Gastroesophageal sphincter (tissue), 4 donors: ENCODE results near the gene KCNIP4. TPM values are rescaled to one million over a fixed set of nuclear protein-coding genes. Genes with fewer than 3 reads are reported as not detected.

ENCODE experiments used
- ATAC-seq: fragments of 150-250 bp; one replicate; pipeline ENCODE4 v1.9.1; 2016; ENCODE audit warnings: mild to moderate bottlenecking, moderate library complexity
- H3K27ac ChIP-seq, 4 donors: fragments of 200-600 bp; sonication (generic) in 3 of 4; 1 replicate in 3 of 4; 2 replicates in 1 of 4; pipeline ENCODE4 v1.5.1; 2016 to 2019
- H3K27me3 ChIP-seq: fragments of 200-600 bp; sonication (generic); one replicate; pipeline ENCODE4 v1.5.1; 2019
- H3K36me3 ChIP-seq, 2 donors: fragments of 200-600 bp; sonication (generic); one replicate each; pipeline ENCODE4 v1.5.1; 2019; ENCODE audit warnings: control low read depth in 1 of 2
- H3K4me1 ChIP-seq, 3 donors: fragments of 200-600 bp; sonication (generic); 1 replicate in 2 of 3; 2 replicates in 1 of 3; pipeline ENCODE4 v1.5.1; 2016 to 2019; ENCODE audit warnings: control low read depth in 2 of 3
- H3K4me3 ChIP-seq, 2 donors: fragments of 200-600 bp; sonication (generic); one replicate each; pipeline ENCODE4 v1.5.1; 2019; ENCODE audit warnings: mild to moderate bottlenecking in 1 of 2, moderate library complexity in 1 of 2
- H3K9me3 ChIP-seq, 3 donors: fragments of 200-600 bp; sonication (generic); one replicate each; pipeline ENCODE4 v1.5.1; 2017 to 2019; ENCODE audit warnings: control low read depth in 2 of 3
- EP300 ChIP-seq: sonication (generic); formaldehyde crosslinking; IDR thresholded peaks from one replicate; pipeline ENCODE4 v1.6.1; 2017; ENCODE audit warnings: antibody characterized with exemption, mild to moderate bottlenecking
- POLR2A ChIP-seq, 2 donors: fragments of 450-650 bp; IDR thresholded peaks; one replicate each; pipeline ENCODE4 v1.6.1; 2017; ENCODE audit warnings: antibody characterized with exemption in 2 of 2, mild to moderate bottlenecking in 2 of 2, moderate library complexity in 1 of 2
- POLR2AphosphoS5 ChIP-seq: sonication (generic); formaldehyde crosslinking; IDR thresholded peaks from one replicate; pipeline ENCODE4 v1.6.1; 2017; ENCODE audit warnings: antibody characterized with exemption
- WGBS, 2 donors: methylation state at CpG; one replicate each; pipeline ENCODE4 v1.1.5; 2018; ENCODE audit warnings: low coverage in 1 of 2; 5-methylcytosine and 5-hydroxymethylcytosine counted together
- total RNA-seq, 4 donors: library from RNA; depleted of rRNA; stranded (reverse); fragments of >200 nt; gene quantifications; one replicate each; pipeline ENCODE4 v1.1.0, GENCODE V29; 2016
- TF ChIP-seq, protein P1 (sequence below), 4 experiments: fragments of 200-600 bp in 2 of 4; fragments of 450-650 bp in 2 of 4; sonication (generic) in 1 of 4; IDR thresholded peaks; one replicate each; pipeline ENCODE4 v1.5.1; 2017 to 2019; ENCODE audit warnings: antibody characterized with exemption in 4 of 4, mild to moderate bottlenecking in 2 of 4, moderate library complexity in 2 of 4

KCNIP4 gene
- total RNA-seq, 4 donors from 2014 or later: 0.23 to 0.59 (median 0.54) TPM; not detected in 1

DNA sequence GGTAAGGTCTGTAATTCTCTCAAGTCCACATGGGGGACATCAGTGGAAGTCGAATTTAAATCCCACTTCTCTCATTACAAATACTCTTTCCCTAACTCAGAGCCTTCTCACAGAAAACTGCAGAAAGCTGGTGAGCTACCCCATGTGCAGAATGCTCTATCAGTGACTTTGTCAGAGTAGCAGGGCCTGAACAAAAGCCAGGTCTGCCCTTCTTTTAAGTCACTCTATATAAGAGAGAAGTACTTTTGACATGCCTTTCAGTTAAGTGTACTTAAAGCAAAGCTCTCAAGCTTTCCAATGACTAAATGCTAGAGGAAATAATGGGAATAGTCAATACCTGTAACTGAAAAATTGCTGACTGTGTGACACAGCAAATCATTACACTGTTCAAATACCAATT is 323.1 kb downstream of the KCNIP4 start:
- no peak for ATAC-seq
- Histone ChIP-seq H3K9me3 (no peaks in the 10 kb centered on the region), H3K27me3 (no peaks in the 10 kb centered on the region), H3K4me1 (no peaks in the 10 kb centered on the region), H3K4me3 (no peak overlapping the region), H3K27ac (no peak overlapping the region), H3K36me3 (no peaks in the 10 kb centered on the region)
- 44 to 78% methylated on average over 1 of the region's 1 CpG for WGBS, 2 donors
- TF ChIP-seq POLR2A (IDR thresholded peaks at IDR 0.05) (no peak), EP300 (no peak), POLR2AphosphoS5 (no peak)
- TF ChIP-seq, protein P1, sequence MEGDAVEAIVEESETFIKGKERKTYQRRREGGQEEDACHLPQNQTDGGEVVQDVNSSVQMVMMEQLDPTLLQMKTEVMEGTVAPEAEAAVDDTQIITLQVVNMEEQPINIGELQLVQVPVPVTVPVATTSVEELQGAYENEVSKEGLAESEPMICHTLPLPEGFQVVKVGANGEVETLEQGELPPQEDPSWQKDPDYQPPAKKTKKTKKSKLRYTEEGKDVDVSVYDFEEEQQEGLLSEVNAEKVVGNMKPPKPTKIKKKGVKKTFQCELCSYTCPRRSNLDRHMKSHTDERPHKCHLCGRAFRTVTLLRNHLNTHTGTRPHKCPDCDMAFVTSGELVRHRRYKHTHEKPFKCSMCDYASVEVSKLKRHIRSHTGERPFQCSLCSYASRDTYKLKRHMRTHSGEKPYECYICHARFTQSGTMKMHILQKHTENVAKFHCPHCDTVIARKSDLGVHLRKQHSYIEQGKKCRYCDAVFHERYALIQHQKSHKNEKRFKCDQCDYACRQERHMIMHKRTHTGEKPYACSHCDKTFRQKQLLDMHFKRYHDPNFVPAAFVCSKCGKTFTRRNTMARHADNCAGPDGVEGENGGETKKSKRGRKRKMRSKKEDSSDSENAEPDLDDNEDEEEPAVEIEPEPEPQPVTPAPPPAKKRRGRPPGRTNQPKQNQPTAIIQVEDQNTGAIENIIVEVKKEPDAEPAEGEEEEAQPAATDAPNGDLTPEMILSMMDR (IDR thresholded peaks at IDR 0.05): no peak

DNA sequence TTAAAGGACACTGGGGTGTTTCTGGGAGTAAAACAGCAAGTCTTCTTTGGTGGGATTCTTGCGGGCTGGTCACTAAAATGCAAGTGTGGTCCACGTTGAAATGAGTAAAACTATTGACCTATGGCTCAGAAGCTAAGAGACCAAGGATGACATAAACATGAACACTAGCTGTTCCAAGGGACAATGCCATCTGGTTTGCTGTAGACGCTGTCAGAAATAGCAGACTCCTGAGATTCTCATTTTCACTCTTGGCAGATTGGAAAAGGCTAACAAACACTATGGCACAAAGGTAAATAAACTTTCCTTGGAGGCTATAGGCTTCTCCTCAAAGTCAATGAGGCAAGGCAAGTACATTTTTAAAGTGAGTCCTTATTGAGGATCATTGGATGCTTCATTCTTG is 343.6 kb downstream of the KCNIP4 start:
- H3K4me1 ChIP-seq: no peaks in the 10 kb centered on the region
- H3K4me3 ChIP-seq: no peak overlapping the region
- ATAC-seq: no peak
- no peak overlapping the region for H3K27ac ChIP-seq
- H3K9me3 ChIP-seq: no peaks in the 10 kb centered on the region
- no peak for TF ChIP-seq EP300
- no peak for TF ChIP-seq POLR2AphosphoS5
- TF ChIP-seq, protein P1 (IDR thresholded peaks at IDR 0.05): no peak
- TF ChIP-seq POLR2A (IDR thresholded peaks at IDR 0.05): no peak
- H3K36me3 ChIP-seq: no peaks in the 10 kb centered on the region
- 54 to 60% methylated on average over 1 to 3 of the region's 3 CpGs for WGBS, 2 donors
- H3K27me3 ChIP-seq: no peaks in the 10 kb centered on the region

DNA sequence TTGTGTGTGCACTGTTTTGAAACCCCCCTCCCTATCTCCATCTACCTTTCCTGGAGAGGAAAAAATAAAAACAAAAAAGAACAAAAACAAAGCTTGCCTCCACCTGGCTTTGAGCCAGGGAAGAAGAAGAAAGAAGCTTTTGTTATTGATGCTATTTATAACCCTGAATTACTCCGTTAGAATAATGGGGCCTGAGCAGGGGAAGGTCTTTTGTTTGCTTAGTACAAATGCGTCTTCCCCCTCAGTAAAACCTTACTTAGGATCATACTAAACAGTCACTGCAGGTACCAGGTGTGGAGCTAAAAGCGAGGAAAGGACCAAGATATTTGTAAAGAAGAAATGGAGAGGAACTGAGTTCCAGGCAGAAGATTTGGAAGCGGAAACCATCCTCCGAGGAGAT is 352.1 kb downstream of the KCNIP4 start:
- Histone ChIP-seq H3K36me3 (no peaks in the 10 kb centered on the region), H3K4me1 (no peaks in the 10 kb centered on the region), H3K27ac (no peak overlapping the region), H3K4me3 (no peak overlapping the region), H3K9me3 (no peaks in the 10 kb centered on the region), H3K27me3 (no peaks in the 10 kb centered on the region)
- no peak for TF ChIP-seq POLR2A (IDR thresholded peaks at IDR 0.05)
- TF ChIP-seq EP300: no peak
- TF ChIP-seq POLR2AphosphoS5: no peak
- TF ChIP-seq, protein P1 (IDR thresholded peaks at IDR 0.05): no peak
- WGBS, 2 donors: 48 to 62% methylated on average over 5 of the region's 5 CpGs
- no peak for ATAC-seq

DNA sequence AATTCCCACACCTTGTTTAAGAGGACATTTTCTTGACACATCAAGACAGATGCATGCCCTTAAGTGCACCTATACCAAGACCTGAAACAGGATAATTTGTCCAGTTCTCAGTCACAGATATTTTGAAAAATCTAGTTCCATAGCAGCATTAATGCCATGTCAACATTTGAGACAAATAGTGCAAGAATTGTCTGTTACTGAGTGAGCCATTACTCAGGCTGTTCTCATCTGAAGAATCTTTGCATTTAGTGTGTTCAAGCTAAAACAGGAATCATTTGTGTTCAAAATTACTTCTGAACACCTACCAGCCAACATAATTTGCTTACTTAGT is 354.9 kb downstream of the KCNIP4 start:
- ATAC-seq: no peak
- Histone ChIP-seq H3K36me3 (no peaks in the 10 kb centered on the region), H3K4me3 (no peak overlapping the region), H3K9me3 (no peaks in the 10 kb centered on the region), H3K27ac (no peak overlapping the region), H3K4me1 (no peaks in the 10 kb centered on the region), H3K27me3 (no peaks in the 10 kb centered on the region)
- no peak for TF ChIP-seq POLR2A (IDR thresholded peaks at IDR 0.05)
- TF ChIP-seq POLR2AphosphoS5: no peak
- no peak for TF ChIP-seq EP300
- TF ChIP-seq, protein P1 (IDR thresholded peaks at IDR 0.05): no peak

DNA sequence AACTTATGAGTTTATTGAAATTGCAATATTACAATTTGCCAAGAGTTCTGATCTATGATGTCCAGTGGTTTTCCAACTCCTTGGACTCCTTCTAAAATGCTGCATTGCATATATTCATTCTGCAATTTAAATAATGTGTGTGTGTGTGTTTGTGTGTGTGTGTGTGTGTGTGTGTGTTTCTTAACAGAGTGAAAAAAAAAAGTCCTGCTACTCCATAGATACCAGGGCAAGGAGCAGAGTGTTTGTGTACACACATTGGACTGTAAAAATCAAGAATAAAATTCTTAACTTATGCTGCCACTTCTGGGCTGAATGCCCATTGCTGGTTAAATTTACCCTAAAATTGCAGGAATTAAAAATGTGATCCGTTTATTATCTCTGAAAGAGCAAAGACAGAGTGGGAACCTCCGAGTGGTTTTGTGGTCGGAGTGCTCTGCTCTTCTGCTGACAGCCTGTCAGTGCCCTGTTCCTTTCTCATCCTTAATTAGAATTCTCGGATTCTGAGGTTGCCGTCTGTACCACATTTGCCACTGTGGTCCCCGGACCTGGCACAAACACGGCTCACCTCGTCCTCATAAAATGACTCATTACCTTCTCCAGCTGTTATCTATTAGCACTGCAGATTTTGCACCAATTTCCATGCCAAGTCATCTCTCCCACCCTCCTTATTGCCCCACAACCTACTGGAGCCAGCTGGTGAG is 355.5 kb downstream of the KCNIP4 start:
- no peak overlapping the region for H3K27ac ChIP-seq
- H3K9me3 ChIP-seq: no peaks in the 10 kb centered on the region
- TF ChIP-seq POLR2AphosphoS5: no peak
- TF ChIP-seq EP300: no peak
- no peak for TF ChIP-seq POLR2A (IDR thresholded peaks at IDR 0.05)
- TF ChIP-seq, protein P1 (IDR thresholded peaks at IDR 0.05): no peak
- no peak for ATAC-seq
- 47 to 49% methylated on average over 8 of the region's 8 CpGs for WGBS, 2 donors
- no peaks in the 10 kb centered on the region for H3K36me3 ChIP-seq
- H3K4me3 ChIP-seq: no peak overlapping the region
- no peaks in the 10 kb centered on the region for H3K27me3 ChIP-seq
- H3K4me1 ChIP-seq: no peaks in the 10 kb centered on the region
